ENCODE results near the gene TOR3A. TPM values are rescaled to one million over a fixed set of nuclear protein-coding genes. Genes with fewer than 3 reads are reported as not detected.

Gene TOR3A
- total RNA-seq, 1 donor from 2014 or later = 23.0 TPM

DNA sequence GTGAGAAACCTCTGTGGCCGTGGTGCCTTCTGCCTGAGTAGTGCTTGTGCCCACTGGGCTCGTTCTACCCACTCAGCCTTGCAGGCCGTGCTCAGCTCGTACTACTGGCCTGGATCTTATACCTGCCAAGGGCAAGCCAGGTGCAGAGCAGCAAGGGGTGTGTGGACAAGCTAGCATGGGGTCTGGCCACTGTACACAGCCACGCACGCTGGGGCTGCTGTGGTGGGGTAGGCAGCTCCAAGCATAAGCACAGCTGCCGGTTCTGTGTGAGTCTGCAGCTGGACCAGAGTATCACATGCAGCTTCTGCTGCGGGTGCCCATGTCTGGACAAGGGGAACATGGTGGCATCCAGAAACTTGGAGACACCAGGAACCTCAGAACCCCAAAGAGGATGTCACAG lies 39.8 kb upstream of the TOR3A start:
- peaks cover 10% of the 10 kb centered on the region for H3K4me1 ChIP-seq
- TF ChIP-seq, protein P1, sequence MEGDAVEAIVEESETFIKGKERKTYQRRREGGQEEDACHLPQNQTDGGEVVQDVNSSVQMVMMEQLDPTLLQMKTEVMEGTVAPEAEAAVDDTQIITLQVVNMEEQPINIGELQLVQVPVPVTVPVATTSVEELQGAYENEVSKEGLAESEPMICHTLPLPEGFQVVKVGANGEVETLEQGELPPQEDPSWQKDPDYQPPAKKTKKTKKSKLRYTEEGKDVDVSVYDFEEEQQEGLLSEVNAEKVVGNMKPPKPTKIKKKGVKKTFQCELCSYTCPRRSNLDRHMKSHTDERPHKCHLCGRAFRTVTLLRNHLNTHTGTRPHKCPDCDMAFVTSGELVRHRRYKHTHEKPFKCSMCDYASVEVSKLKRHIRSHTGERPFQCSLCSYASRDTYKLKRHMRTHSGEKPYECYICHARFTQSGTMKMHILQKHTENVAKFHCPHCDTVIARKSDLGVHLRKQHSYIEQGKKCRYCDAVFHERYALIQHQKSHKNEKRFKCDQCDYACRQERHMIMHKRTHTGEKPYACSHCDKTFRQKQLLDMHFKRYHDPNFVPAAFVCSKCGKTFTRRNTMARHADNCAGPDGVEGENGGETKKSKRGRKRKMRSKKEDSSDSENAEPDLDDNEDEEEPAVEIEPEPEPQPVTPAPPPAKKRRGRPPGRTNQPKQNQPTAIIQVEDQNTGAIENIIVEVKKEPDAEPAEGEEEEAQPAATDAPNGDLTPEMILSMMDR (IDR thresholded peaks at IDR 0.05) = no peak
- no peaks in the 10 kb centered on the region for H3K36me3 ChIP-seq
- intact Hi-C loops (cut with DNase I) = no loop called here
- H3K9me3 ChIP-seq = no peaks in the 10 kb centered on the region
- H3K27me3 ChIP-seq = no peaks in the 10 kb centered on the region
- no peak for ATAC-seq
- no peak overlapping the region for H3K4me3 ChIP-seq
- no peak overlapping the region for H3K27ac ChIP-seq
- no peak for DNase-seq

DNA sequence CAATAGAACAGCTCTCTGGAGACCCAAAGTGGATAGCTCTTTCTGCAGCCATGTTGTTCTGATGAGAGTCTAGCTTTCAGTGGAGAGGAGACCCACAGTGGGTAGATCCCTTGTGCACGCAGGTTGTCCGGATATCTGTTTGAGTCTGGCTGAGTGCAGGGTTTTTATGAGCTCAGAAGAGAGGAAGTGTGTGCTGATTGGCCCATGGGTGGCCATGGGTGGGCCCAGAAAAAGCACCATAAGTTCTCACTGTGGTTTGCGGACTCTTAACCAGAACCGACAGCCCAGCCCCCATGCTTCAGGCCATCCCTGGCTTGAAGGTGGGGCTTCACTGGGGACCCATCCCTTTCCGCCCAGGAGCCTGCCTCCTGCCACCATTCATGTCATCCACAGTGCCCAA lies 39.2 kb upstream of the TOR3A start:
- Histone ChIP-seq H3K36me3 (no peaks in the 10 kb centered on the region), H3K27me3 (no peaks in the 10 kb centered on the region), H3K4me1 (peaks cover 10% of the 10 kb centered on the region), H3K27ac (no peak overlapping the region), H3K9me3 (no peaks in the 10 kb centered on the region), H3K4me3 (no peak overlapping the region)
- DNase-seq = no peak
- TF ChIP-seq, protein P1 (IDR thresholded peaks at IDR 0.05) = no peak
- no peak for ATAC-seq
- intact Hi-C loops (cut with DNase I) = no loop called here

DNA sequence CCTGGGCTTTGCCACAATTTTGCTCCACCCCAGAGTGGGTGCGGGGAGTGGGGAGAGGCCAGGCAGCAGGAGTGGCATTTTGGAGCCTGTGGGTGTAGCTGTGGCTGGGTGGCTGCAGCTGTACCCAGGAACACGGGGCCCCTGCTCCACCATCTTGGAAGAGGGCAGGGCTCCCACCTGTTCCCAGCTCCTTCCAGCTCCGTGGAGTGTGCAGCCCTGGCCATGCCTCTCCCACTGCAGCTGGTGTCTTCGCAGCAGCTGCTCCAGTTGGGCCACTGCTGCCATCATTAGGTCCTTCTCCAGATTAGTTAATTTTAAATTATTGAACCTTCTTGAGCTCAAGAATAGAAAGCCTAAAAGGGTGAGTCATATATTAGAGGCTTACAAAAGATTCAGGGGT lies 38.6 kb upstream of the TOR3A start:
- intact Hi-C loops (cut with DNase I) = no loop called here
- H3K27ac ChIP-seq = no peak overlapping the region
- H3K4me1 ChIP-seq = peaks cover 10% of the 10 kb centered on the region
- H3K9me3 ChIP-seq = no peaks in the 10 kb centered on the region
- TF ChIP-seq, protein P1 (IDR thresholded peaks at IDR 0.05) = no peak
- H3K4me3 ChIP-seq = no peak overlapping the region
- no peak for ATAC-seq
- no peaks in the 10 kb centered on the region for H3K36me3 ChIP-seq
- no peak for DNase-seq
- no peaks in the 10 kb centered on the region for H3K27me3 ChIP-seq

DNA sequence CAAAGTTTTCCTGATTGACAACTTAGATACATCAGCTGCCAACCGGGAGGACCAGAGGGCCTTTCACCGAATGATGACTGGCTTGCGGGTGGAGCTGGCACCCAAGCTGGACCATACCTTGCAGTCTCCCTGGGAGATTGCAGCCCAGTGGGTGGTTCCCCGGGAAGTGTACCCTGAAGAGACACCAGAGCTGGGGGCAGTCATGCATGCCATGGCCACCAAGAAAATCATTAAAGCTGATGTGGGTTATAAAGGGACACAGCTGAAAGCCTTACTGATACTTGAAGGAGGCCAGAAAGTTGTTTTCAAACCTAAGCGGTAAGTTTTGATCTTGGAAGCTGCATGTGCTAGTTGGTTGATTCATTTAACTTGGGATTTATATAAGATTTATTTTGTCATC lies 38.0 kb upstream of the TOR3A start:
- TF ChIP-seq, protein P1 (IDR thresholded peaks at IDR 0.05) = no peak
- peaks cover 5% of the 10 kb centered on the region for H3K4me1 ChIP-seq
- ATAC-seq (no peak), DNase-seq (no peak)
- H3K9me3 ChIP-seq = no peaks in the 10 kb centered on the region
- intact Hi-C loops (cut with DNase I) = no loop called here
- no peak overlapping the region for H3K27ac ChIP-seq
- H3K27me3 ChIP-seq = no peaks in the 10 kb centered on the region
- no peak overlapping the region for H3K4me3 ChIP-seq
- H3K36me3 ChIP-seq = no peaks in the 10 kb centered on the region

DNA sequence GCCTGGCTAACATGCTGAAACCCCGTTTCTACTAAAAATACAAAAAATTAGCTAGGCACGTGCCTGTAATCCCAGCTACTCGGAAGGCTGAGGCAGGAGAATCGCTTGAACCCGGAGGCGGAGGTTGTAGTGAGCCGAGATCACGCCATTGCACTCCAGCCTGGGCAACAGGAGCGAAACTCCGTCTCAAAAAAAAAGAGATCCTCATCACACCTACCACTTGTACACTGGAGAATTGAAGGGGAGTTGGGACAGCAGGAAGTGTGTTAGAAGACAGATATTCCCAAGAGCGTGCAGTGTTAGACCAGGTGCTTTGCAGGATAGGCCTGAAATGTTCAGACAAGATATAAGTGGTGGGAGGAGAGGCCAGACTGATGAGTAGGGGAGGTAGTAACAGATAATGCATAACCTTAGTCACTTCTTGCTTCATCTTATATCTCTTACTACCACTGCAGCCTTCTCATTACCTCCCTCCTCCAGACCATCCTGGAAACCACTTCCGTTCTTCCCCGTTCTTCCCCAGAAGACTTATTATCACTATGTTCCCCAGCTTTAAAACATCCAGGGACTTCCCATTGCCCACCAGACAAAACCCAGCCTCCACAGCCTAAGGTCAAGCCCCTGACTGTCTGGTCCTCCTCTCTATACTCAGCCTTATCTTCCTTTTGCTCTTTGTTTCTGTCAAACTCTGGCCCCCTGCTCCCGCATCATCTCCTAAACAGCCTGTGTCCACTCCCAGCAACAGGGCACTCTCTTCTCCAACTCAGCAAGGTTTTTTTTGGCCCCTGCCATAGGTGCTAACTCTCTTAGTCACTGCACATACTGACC lies 34.8 kb upstream of the TOR3A start:
- no peak overlapping the region for H3K4me3 ChIP-seq
- H3K27me3 ChIP-seq = no peaks in the 10 kb centered on the region
- no peak for ATAC-seq
- H3K36me3 ChIP-seq = no peaks in the 10 kb centered on the region
- intact Hi-C loops (cut with DNase I) = no loop called here
- no peak overlapping the region for H3K27ac ChIP-seq
- no peaks in the 10 kb centered on the region for H3K9me3 ChIP-seq
- TF ChIP-seq, protein P1 (IDR thresholded peaks at IDR 0.05) = no peak
- no peaks in the 10 kb centered on the region for H3K4me1 ChIP-seq
- no peak for DNase-seq

Data from upper lobe of right lung (tissue), 1 donor.